HG02623 (cell line): ENCODE data around the gene USP10.

Source experiments
- ATAC-seq: cut with Tn5 transposase; IDR thresholded peaks from one replicate; pipeline ENCODE4 v1.9.1; 2021; ENCODE audit warnings: moderate library complexity; ENCODE audit not compliant: unreplicated experiment

The USP10 gene

GRCh38 chr16:84768061-84768807 is 68.4 kb downstream of the USP10 start:
- no peak for ATAC-seq

- ATAC-seq: no peak
Measured at GRCh38 chr16:84768808-84769197, 69.0 kb downstream of the USP10 start.

- ATAC-seq: no peak
Measured at GRCh38 chr16:84769416-84769815, 69.6 kb downstream of the USP10 start.

GRCh38 chr16:84773312-84773711 is 73.5 kb downstream of the USP10 start:
- ATAC-seq: no peak

GRCh38 chr16:84774810-84775209 is 75.0 kb downstream of the USP10 start:
- no peak for ATAC-seq

GRCh38 chr16:84775262-84775810 is 75.5 kb downstream of the USP10 start:
- ATAC-seq: no peak

- no peak for ATAC-seq
Measured at GRCh38 chr16:84777435-84777834, 77.6 kb downstream of the USP10 start.

GRCh38 chr16:84778720-84779119 is 78.9 kb downstream of the USP10 start:
- no peak for ATAC-seq

GRCh38 chr16:84780063-84780462 is 80.3 kb downstream of the USP10 start:
- no peak for ATAC-seq

GRCh38 chr16:84780544-84781376 is 81.0 kb downstream of the USP10 start:
- no peak for ATAC-seq

GRCh38 chr16:84782846-84783245 is 83.0 kb downstream of the USP10 start:
- no peak for ATAC-seq

- ATAC-seq: no peak
Measured at GRCh38 chr16:84785843-84786581, 86.2 kb downstream of the USP10 start.

GRCh38 chr16:84786605-84787262 is 86.9 kb downstream of the USP10 start:
- ATAC-seq: no peak

GRCh38 chr16:84787263-84787622 is 87.4 kb downstream of the USP10 start:
- ATAC-seq: no peak

- ATAC-seq: no peak
Measured at GRCh38 chr16:84788920-84789391, 89.2 kb downstream of the USP10 start.

GRCh38 chr16:84789431-84789830 is 89.6 kb downstream of the USP10 start:
- ATAC-seq: no peak

GRCh38 chr16:84790301-84790700 is 90.5 kb downstream of the USP10 start:
- ATAC-seq: no peak

- no peak for ATAC-seq
Measured at GRCh38 chr16:84791088-84791487, 91.3 kb downstream of the USP10 start.

GRCh38 chr16:84791501-84791900 is 91.7 kb downstream of the USP10 start:
- no peak for ATAC-seq

GRCh38 chr16:84794186-84794585 is 94.4 kb downstream of the USP10 start:
- no peak for ATAC-seq

GRCh38 chr16:84794626-84795025 is 94.8 kb downstream of the USP10 start:
- no peak for ATAC-seq
